Neural crest cell (in vitro differentiated cells): ENCODE measurements around the gene PPM1M. TPM values are rescaled to one million over a fixed set of nuclear protein-coding genes. Genes with fewer than 3 reads are reported as not detected.

Experiments
- DNase-seq: peaks from one replicate; pipeline ENCODE4 v3.0.0; 2021; ENCODE audit warnings: low read depth, mixed read lengths, low spot score
- H3K27ac Mint-ChIP-seq: one replicate; pipeline ENCODE4 v1.8.0; 2021; ENCODE audit warnings: mild to moderate bottlenecking, mixed read lengths; ENCODE audit not compliant: unreplicated experiment
- H3K27me3 Mint-ChIP-seq: 2 replicates; pipeline ENCODE4 v1.8.0; 2021; ENCODE audit warnings: low read depth, mild to moderate bottlenecking, mixed read lengths
- H3K36me3 Mint-ChIP-seq: 2 replicates; pipeline ENCODE4 v1.8.0; 2021; ENCODE audit warnings: low read depth, mild to moderate bottlenecking, mixed read lengths
- H3K4me1 Mint-ChIP-seq: 2 replicates; pipeline ENCODE4 v1.8.0; 2021; ENCODE audit warnings: mixed read lengths
- H3K4me3 Mint-ChIP-seq: one replicate; pipeline ENCODE4 v1.8.0; 2021; ENCODE audit warnings: mild to moderate bottlenecking, mixed read lengths
- H3K9me3 Mint-ChIP-seq: 2 replicates; pipeline ENCODE4 v1.8.0; 2021; ENCODE audit warnings: mixed read lengths
- CTCF ChIP-seq: fragments of 200-600 bp; sonication (generic); conservative IDR thresholded peaks from 2 replicates; pipeline ENCODE4 v1.5.0; 2021; ENCODE audit warnings: antibody characterized with exemption, mild to moderate bottlenecking
- total RNA-seq: library from RNA; stranded (reverse); gene quantifications from 2 replicates; pipeline ENCODE4 v1.2.1, GENCODE V29; 2021

PPM1M gene
- total RNA-seq, 1 donor from 2014 or later = 4.4 TPM

- Mint-ChIP-seq H3K36me3 (peaks cover 37% of the 10 kb centered on the region), H3K27me3 (no peaks in the 10 kb centered on the region), H3K4me1 (no peaks in the 10 kb centered on the region), H3K27ac (no peak overlapping the region), H3K9me3 (no peaks in the 10 kb centered on the region), H3K4me3 (no peak overlapping the region)
- DNase-seq = no peak
- no peak for TF ChIP-seq CTCF
These were observed 39.7 kb upstream of the PPM1M start for GRCh38 chr3:52205727-52206372.

- Mint-ChIP-seq H3K9me3 (no peaks in the 10 kb centered on the region), H3K27me3 (no peaks in the 10 kb centered on the region), H3K27ac (no peak overlapping the region), H3K4me1 (no peaks in the 10 kb centered on the region), H3K36me3 (peaks cover 35% of the 10 kb centered on the region), H3K4me3 (no peak overlapping the region)
- no peak for DNase-seq
- no peak for TF ChIP-seq CTCF
These were observed 37.0 kb upstream of the PPM1M start for GRCh38 chr3:52208556-52208955.

GRCh38 chr3:52210037-52210436, 35.5 kb upstream of the PPM1M start:
- TF ChIP-seq CTCF = no peak
- Mint-ChIP-seq H3K4me1 (no peaks in the 10 kb centered on the region), H3K4me3 (no peak overlapping the region), H3K27ac (peak overlapping the region; percentile 58), H3K36me3 (peaks cover 35% of the 10 kb centered on the region), H3K27me3 (no peaks in the 10 kb centered on the region), H3K9me3 (no peaks in the 10 kb centered on the region)
- no peak for DNase-seq

- Mint-ChIP-seq H3K36me3 (peaks cover 36% of the 10 kb centered on the region), H3K4me1 (no peaks in the 10 kb centered on the region)
- DNase-seq = no peak
These were observed 35.0 kb upstream of the PPM1M start for GRCh38 chr3:52210550-52211046.

GRCh38 chr3:52211268-52211891, 34.2 kb upstream of the PPM1M start:
- H3K36me3 Mint-ChIP-seq = peaks cover 31% of the 10 kb centered on the region
- no peak for TF ChIP-seq CTCF
- H3K27me3 Mint-ChIP-seq = no peaks in the 10 kb centered on the region
- no peak overlapping the region for H3K27ac Mint-ChIP-seq
- H3K9me3 Mint-ChIP-seq = no peaks in the 10 kb centered on the region
- H3K4me3 Mint-ChIP-seq = no peak overlapping the region
- H3K4me1 Mint-ChIP-seq = no peaks in the 10 kb centered on the region
- DNase-seq = no peak

More at GRCh38 chr3:52210550-52211046, 35.0 kb upstream of the PPM1M start:
- Mint-ChIP-seq H3K9me3 (no peaks in the 10 kb centered on the region), H3K27me3 (no peaks in the 10 kb centered on the region), H3K27ac (no peak overlapping the region), H3K4me3 (no peak overlapping the region)
- no peak for TF ChIP-seq CTCF
